ENCODE results near the gene NPL. TPM values are rescaled to one million over a fixed set of nuclear protein-coding genes. Genes with fewer than 3 reads are reported as not detected.

The NPL gene
- total and polyA plus RNA-seq, 9 of the 15 experiments (the other 6 are each of a cell fraction or from before 2014, with no cell fraction given), result 9.9 to 22.3 (median 14.2) TPM

DNA sequence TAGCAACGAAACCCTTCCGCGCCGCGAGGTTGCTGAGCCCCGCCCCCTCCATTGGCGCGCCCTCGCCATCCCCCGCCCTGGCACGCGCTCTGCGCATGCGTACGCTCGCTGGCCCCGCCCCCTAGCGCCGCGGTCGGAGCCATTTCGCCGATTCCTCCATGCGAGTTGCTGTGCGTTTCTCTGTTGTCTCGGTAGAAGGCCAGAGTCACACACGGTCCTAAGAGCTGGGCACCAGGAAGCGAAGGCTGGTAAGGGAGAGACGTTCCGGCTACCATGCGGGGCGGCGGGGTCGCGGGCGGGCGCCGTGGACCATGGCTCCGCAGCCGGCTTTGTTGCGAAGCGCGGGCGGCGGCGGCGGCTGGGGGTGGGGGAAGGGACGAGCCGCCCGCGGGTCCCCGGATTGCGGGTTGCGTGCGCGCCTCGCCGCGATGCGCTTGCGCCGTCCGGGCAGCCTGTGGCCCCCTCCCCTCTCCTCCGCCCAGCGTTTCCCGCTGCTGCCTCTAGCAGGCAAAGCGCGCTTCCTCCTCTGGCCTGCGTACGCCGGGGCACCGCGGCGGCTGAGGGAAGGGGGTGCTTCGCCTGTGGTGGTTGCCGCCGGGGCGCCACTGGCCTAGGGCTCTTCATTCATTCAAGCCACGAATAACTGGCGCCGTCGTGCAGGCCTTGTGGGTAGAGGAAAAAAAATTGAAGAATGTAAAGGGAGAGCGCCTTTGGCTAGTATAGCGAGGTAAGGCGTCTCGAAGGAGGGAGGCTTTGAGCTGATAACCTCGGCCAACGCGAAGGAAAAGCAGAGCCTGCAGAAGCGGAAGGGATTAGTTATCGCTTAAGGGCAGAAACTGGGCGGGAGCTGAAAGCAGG is 49.9 kb downstream of the NPL start, which contains the start of gene DHX9 (continued):
- TF ChIP-seq, protein P1, sequence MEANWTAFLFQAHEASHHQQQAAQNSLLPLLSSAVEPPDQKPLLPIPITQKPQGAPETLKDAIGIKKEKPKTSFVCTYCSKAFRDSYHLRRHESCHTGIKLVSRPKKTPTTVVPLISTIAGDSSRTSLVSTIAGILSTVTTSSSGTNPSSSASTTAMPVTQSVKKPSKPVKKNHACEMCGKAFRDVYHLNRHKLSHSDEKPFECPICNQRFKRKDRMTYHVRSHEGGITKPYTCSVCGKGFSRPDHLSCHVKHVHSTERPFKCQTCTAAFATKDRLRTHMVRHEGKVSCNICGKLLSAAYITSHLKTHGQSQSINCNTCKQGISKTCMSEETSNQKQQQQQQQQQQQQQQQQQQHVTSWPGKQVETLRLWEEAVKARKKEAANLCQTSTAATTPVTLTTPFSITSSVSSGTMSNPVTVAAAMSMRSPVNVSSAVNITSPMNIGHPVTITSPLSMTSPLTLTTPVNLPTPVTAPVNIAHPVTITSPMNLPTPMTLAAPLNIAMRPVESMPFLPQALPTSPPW (CRISPR knock-in tag; IDR thresholded peaks at IDR 0.05), result peak; percentile 95
- TF ChIP-seq ZNF184 (CRISPR knock-in tag; IDR thresholded peaks at IDR 0.05) (no peak), NFATC3 (IDR thresholded peaks at IDR 0.05) (no peak), TAF1 (IDR thresholded peaks at IDR 0.05; ENCODE audit: control insufficient read depth, extremely low read depth, insufficient read depth, low read length, severe bottlenecking) (peak; percentile 95), HDAC1 (IDR thresholded peaks at IDR 0.05) (peak in 1 of 2 experiments; percentile 98; a peak in 2 of 4 replicates), XRCC5 (IDR thresholded peaks at IDR 0.05; ENCODE audit: low read depth, low read length) (peak; percentile 32; the same call in 1 of the 2 replicates), DACH1 (IDR thresholded peaks at IDR 0.05; ENCODE audit: partially characterized antibody) (no peak), RBBP5 (IDR thresholded peaks at IDR 0.05; ENCODE audit: borderline replicate concordance, insufficient read depth, low read length, poor library complexity, severe bottlenecking) (peak; percentile 95), KDM1A (IDR thresholded peaks at IDR 0.05) (peak; percentile 85 to 91; a peak in 3 of 4 replicates), ELF4 (CRISPR knock-in tag; IDR thresholded peaks at IDR 0.05) (peak; percentile 96), ATF1 (CRISPR knock-in tag; IDR thresholded peaks at IDR 0.05) (no peak), ATF1 (tag; IDR thresholded peaks at IDR 0.05) (peak; percentile 70), NRF1 (conservative IDR thresholded peaks at IDR 0.05 in 1 of 2, IDR thresholded peaks at IDR 0.05 in 1 of 2) (peak; percentile 97), NCOR1 (IDR thresholded peaks at IDR 0.05) (peak; percentile 94), TEAD4 (IDR thresholded peaks at IDR 0.05; ENCODE audit: low read length) (peak; percentile 89), TEAD4 (CRISPR knock-in tag; IDR thresholded peaks at IDR 0.05; ENCODE audit: borderline replicate concordance) (no peak), RFX5 (IDR thresholded peaks at IDR 0.05; ENCODE audit: low read depth, low read length) (no peak), ZNF830 (CRISPR knock-in tag; IDR thresholded peaks at IDR 0.05) (no peak), NFIC (IDR thresholded peaks at IDR 0.05) (peak; percentile 78)
- TF ChIP-seq, protein P2, sequence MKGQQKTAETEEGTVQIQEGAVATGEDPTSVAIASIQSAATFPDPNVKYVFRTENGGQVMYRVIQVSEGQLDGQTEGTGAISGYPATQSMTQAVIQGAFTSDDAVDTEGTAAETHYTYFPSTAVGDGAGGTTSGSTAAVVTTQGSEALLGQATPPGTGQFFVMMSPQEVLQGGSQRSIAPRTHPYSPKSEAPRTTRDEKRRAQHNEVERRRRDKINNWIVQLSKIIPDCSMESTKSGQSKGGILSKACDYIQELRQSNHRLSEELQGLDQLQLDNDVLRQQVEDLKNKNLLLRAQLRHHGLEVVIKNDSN (CRISPR knock-in tag; IDR thresholded peaks at IDR 0.05), result peak; percentile 95; the same call in 1 of the 2 replicates
- TF ChIP-seq, protein P3, sequence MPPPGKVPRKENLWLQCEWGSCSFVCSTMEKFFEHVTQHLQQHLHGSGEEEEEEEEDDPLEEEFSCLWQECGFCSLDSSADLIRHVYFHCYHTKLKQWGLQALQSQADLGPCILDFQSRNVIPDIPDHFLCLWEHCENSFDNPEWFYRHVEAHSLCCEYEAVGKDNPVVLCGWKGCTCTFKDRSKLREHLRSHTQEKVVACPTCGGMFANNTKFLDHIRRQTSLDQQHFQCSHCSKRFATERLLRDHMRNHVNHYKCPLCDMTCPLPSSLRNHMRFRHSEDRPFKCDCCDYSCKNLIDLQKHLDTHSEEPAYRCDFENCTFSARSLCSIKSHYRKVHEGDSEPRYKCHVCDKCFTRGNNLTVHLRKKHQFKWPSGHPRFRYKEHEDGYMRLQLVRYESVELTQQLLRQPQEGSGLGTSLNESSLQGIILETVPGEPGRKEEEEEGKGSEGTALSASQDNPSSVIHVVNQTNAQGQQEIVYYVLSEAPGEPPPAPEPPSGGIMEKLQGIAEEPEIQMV (tag; conservative IDR thresholded peaks at IDR 0.05; ENCODE audit: low read depth), result no peak
- TF ChIP-seq, protein P4, sequence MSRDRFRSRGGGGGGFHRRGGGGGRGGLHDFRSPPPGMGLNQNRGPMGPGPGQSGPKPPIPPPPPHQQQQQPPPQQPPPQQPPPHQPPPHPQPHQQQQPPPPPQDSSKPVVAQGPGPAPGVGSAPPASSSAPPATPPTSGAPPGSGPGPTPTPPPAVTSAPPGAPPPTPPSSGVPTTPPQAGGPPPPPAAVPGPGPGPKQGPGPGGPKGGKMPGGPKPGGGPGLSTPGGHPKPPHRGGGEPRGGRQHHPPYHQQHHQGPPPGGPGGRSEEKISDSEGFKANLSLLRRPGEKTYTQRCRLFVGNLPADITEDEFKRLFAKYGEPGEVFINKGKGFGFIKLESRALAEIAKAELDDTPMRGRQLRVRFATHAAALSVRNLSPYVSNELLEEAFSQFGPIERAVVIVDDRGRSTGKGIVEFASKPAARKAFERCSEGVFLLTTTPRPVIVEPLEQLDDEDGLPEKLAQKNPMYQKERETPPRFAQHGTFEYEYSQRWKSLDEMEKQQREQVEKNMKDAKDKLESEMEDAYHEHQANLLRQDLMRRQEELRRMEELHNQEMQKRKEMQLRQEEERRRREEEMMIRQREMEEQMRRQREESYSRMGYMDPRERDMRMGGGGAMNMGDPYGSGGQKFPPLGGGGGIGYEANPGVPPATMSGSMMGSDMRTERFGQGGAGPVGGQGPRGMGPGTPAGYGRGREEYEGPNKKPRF (IDR thresholded peaks at IDR 0.05; ENCODE audit: low read depth, low read length), result no peak

All from K562 (cell line).